K562 (cell line): Measurements from ENCODE around the gene TECTA. TPM values are rescaled to one million over a fixed set of nuclear protein-coding genes. Genes with fewer than 3 reads are reported as not detected.

Experiments used
- ATAC-seq: fragments of 200-7000 bp; cut with Tn5 transposase; 3 replicates; pipeline ENCODE4 v1.9.1; 2020; ENCODE audit warnings: moderate library complexity
- BruUV-seq: library from RNA; stranded (reverse); fragments of 400-500 nt; replicated peaks from 2 replicates; lab custom pipeline; 2021; lab: Mats Ljungman, UMichigan
- CTCF ChIA-PET: fragments of 300-600 bp; formaldehyde crosslinking; extraction: SDS; loops from one replicate; lab custom pipeline; 2021; ENCODE audit warnings: low intra/inter-chr PET ratio; lab: Yijun Ruan, JAX
- POLR2A ChIA-PET: fragments of 300-600, 350-650 bp; sonication (Branson Sonifier 250); formaldehyde crosslinking; extraction: SDS; loops from one replicate; lab custom pipeline; 2021; ENCODE audit warnings: antibody characterized with exemption, inconsistent platforms; lab: Yijun Ruan, JAX
- DNase-seq, 4 experiments: peaks; one replicate each; pipeline versions ENCODE4 v3.0.0 to v3.0.0-alpha.2; 2011 to 2018; ENCODE audit warnings: low spot score in 3 of 4, mixed read lengths in 3 of 4; ENCODE audit errors: extremely low read depth in 1 of 4
- FAIRE-seq: peaks from 2 replicates; lab custom pipeline; 2011; peaks lifted over from hg19 to GRCh38; lab: Jason Lieb, UNC
- H2AFZ ChIP-seq: 2 replicates; pipeline ENCODE4 v1.6.0; 2011; ENCODE audit warnings: low read depth, low read length, control low read depth, inconsistent platforms
- H3K27ac ChIP-seq: fragments of 200-600 bp; 3 replicates; pipeline ENCODE4 v1.8.0; 2011; ENCODE audit warnings: low read depth, mild to moderate bottlenecking, control low read depth, inconsistent platforms, low read length, moderate library complexity, mixed read lengths; ENCODE audit errors: extremely low read depth
- H3K27me3 ChIP-seq, 2 experiments: fragments of 300-600 bp in 1 of 2; 2 replicates in 1 of 2; 3 replicates in 1 of 2; pipeline versions ENCODE4 v1.6.0 to v1.8.0; 2011; ENCODE audit warnings: inconsistent platforms in 2 of 2, low read length in 2 of 2, mild to moderate bottlenecking in 1 of 2, mixed read lengths in 1 of 2, moderate library complexity in 1 of 2; ENCODE audit not compliant: control insufficient read depth in 2 of 2, insufficient read depth in 2 of 2
- H3K36me3 ChIP-seq: fragments of 300-600 bp; 3 replicates; pipeline ENCODE4 v1.8.0; 2011; ENCODE audit warnings: mild to moderate bottlenecking, low read length, inconsistent platforms; ENCODE audit not compliant: control insufficient read depth, insufficient read depth
- H3K4me1 ChIP-seq, 2 experiments: fragments of 200-600 bp in 1 of 2; replicated peaks in 1 of 2; 2 replicates in 1 of 2; 3 replicates in 1 of 2; pipeline versions ENCODE4 v1.5.1 to v1.8.0; 2011; ENCODE audit warnings: inconsistent platforms in 2 of 2, low read length in 2 of 2, mild to moderate bottlenecking in 1 of 2, mixed read lengths in 1 of 2, moderate library complexity in 1 of 2; ENCODE audit not compliant: control insufficient read depth in 2 of 2, insufficient read depth in 2 of 2
- H3K4me2 ChIP-seq: 2 replicates; pipeline ENCODE4 v1.6.1; 2011; ENCODE audit warnings: low read length, control low read depth, inconsistent platforms, mixed read lengths; ENCODE audit not compliant: insufficient read depth
- H3K4me3 ChIP-seq: fragments of 200-600 bp; sonication (generic), shearing (Covaris generic); 2 replicates; pipeline ENCODE4 v1.5.1; 2016; ENCODE audit warnings: control low read depth, inconsistent platforms
- H3K79me2 ChIP-seq: fragments of 200-600 bp; 3 replicates; pipeline ENCODE4 v1.8.0; 2011; ENCODE audit warnings: low read length, inconsistent platforms; ENCODE audit not compliant: control insufficient read depth, insufficient read depth
- H3K9ac ChIP-seq, 2 experiments: 2 replicates each; pipeline versions ENCODE4 v1.6.0 to v1.6.1; 2011; ENCODE audit warnings: low read depth in 2 of 2, low read length in 2 of 2, control low read depth in 1 of 2, inconsistent platforms in 1 of 2, mild to moderate bottlenecking in 1 of 2, mixed read lengths in 1 of 2; ENCODE audit not compliant: insufficient read depth in 1 of 2
- H3K9me1 ChIP-seq: one replicate; pipeline ENCODE4 v1.6.0; 2011; ENCODE audit warnings: inconsistent platforms, mild to moderate bottlenecking, low read length, moderate library complexity; ENCODE audit not compliant: control insufficient read depth, insufficient read depth
- H3K9me3 ChIP-seq: replicated peaks from 2 replicates; pipeline ENCODE4 v1.5.1; 2011; ENCODE audit warnings: low read depth, low read length, inconsistent platforms; ENCODE audit not compliant: control insufficient read depth, insufficient read depth
- H4K20me1 ChIP-seq: replicated peaks from 2 replicates; pipeline ENCODE4 v1.6.1; 2011; ENCODE audit warnings: low read length, inconsistent platforms, mixed read lengths; ENCODE audit not compliant: control insufficient read depth, insufficient read depth
- EHMT2 ChIP-seq: fragments of 450-650 bp; IDR thresholded peaks from 2 replicates; pipeline ENCODE4 v1.6.1; 2018; ENCODE audit warnings: antibody characterized with exemption
- MEIS2 ChIP-seq: fragments of 450-650 bp; IDR thresholded peaks from 2 replicates; pipeline ENCODE4 v1.6.1; 2014; ENCODE audit warnings: mild to moderate bottlenecking; ENCODE audit not compliant: partially characterized antibody
- STAT5A ChIP-seq: IDR thresholded peaks from 2 replicates; pipeline ENCODE4 v1.6.1; 2012; ENCODE audit warnings: low read length, inconsistent platforms, borderline replicate concordance
- WGBS: fragments of 100-300 bp; shearing (Covaris generic); methylation state at CpG from one replicate; pipeline ENCODE4 v1.1.6; 2016; ENCODE audit warnings: low coverage, mixed read lengths; ENCODE audit not compliant: insufficient coverage; ENCODE audit errors: missing lambda C conversion rate; 5-methylcytosine and 5-hydroxymethylcytosine counted together
- in situ Hi-C: fragments of 300-500 bp; cut with MboI; formaldehyde crosslinking; loops from 4 replicates; pipeline ENCODE4 v1.15.0; 2018; ENCODE audit warnings: inconsistent platforms, mixed read lengths
- intact Hi-C: fragments of 100-400 bp; cut with micrococcal nuclease; formaldehyde crosslinking; loops from 2 replicates; pipeline ENCODE4 v1.14.2; 2022
- polyA plus RNA-seq, 8 experiments: library from polyadenylated mRNA; depleted of rRNA in 4 of 8; stranded (reverse) in 5 of 8; unstranded in 3 of 8; fragments of >200 nt; fragmentation: Nextera tagmentation in 2 of 8; fragmentation: Illumina TruSeq in 1 of 8; extraction: Ambion mirVana in 2 of 8; extraction: Trizol in 1 of 8; gene quantifications; 2 replicates each; pipeline versions ENCODE4 v1.2.1 to v1.2.3, GENCODE V29; 2011 to 2014; ENCODE audit warnings: inconsistent platforms in 1 of 8, missing spikeins in 1 of 8
- total RNA-seq, 7 experiments: library from RNA; depleted of rRNA in 6 of 7; stranded (reverse); fragments of >200 nt in 6 of 7; fragmentation: Illumina TruSeq in 2 of 7; extraction: Trizol in 2 of 7; gene quantifications; 2 replicates each; pipeline versions ENCODE4 v1.2.1 to v1.2.3, GENCODE V29; 2011 to 2021; ENCODE audit warnings: low replicate concordance in 1 of 7
- TF ChIP-seq, protein P1 (sequence below), 3 experiments: IDR thresholded peaks in 2 of 3; conservative IDR thresholded peaks in 1 of 3; 2 replicates each; pipeline ENCODE4 v1.5.1; 2011 to 2012; ENCODE audit warnings: low read length in 3 of 3, mild to moderate bottlenecking in 3 of 3, control low read depth in 2 of 3, improper control_type of control experiment in 1 of 3, inconsistent platforms in 1 of 3, low read depth in 1 of 3, mixed read lengths in 1 of 3, moderate library complexity in 1 of 3; ENCODE audit not compliant: insufficient read depth in 2 of 3
- TF ChIP-seq, protein P2 (sequence below), 2 experiments: IDR thresholded peaks in 1 of 2; conservative IDR thresholded peaks in 1 of 2; 2 replicates each; pipeline ENCODE4 v1.6.1; 2016; ENCODE audit warnings: low read depth in 2 of 2, mild to moderate bottlenecking in 1 of 2, missing compliant biosample characterization in 1 of 2, missing genetic modification characterization in 1 of 2, moderate library complexity in 1 of 2
- TF ChIP-seq, protein P3 (sequence below): fragments of 150-350 bp; conservative IDR thresholded peaks from 2 replicates; pipeline ENCODE4 v1.6.1; 2014; ENCODE audit warnings: low read length

TECTA gene
- total and polyA plus RNA-seq, 9 of the 15 experiments (the other 6 are each of a cell fraction or from before 2014, with no cell fraction given): under 0.01 to 0.04 (median 0.03) TPM; not detected in 5

DNA sequence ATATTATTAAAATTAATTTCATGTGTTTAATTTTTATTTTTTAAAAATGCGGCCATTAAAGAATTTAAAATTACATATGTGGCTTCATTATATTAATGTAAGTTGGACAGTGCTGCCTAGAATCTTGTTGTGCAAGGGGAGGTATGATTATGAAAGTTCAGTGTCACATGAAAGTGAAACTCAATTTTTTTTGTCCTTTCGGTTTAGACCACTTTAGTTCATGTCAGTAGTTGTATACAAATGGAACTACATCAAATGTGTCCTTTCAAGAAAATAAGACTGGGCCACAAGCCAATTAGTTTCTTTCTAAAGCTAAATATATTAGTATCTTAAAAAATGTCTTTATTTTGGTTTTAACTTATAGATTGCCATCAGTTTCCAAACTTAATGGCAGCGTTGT, 41.4 kb upstream of the TECTA start (continued):
- no peak for TF ChIP-seq EHMT2

- no peak overlapping the region for H3K27ac ChIP-seq
- H3K9me1 ChIP-seq: no peaks in the 10 kb centered on the region
- no peak overlapping the region for H3K4me2 ChIP-seq
- no peak overlapping the region for H3K9ac ChIP-seq
- no peaks in the 10 kb centered on the region for H3K79me2 ChIP-seq
- H3K9me3 ChIP-seq: no peaks in the 10 kb centered on the region
- ATAC-seq (0 out of 3 replicates have a peak, but pooled peaks have one; percentile 49), FAIRE-seq (no peak), DNase-seq (peak; percentile 6 to 17 (median 12))
- WGBS: 20% methylated on average over 2 of the region's 2 CpGs
- no peak overlapping the region for H2AFZ ChIP-seq
- no peaks in the 10 kb centered on the region for H3K27me3 ChIP-seq
- CTCF ChIA-PET: no interaction called here
- in situ Hi-C loops (no loop called here), intact Hi-C loops (no loop called here)
- H3K4me1 ChIP-seq: no peaks in the 10 kb centered on the region
- no peak overlapping the region for H3K4me3 ChIP-seq
- no TSS peak for BruUV-seq
- H3K36me3 ChIP-seq: no peaks in the 10 kb centered on the region
- H4K20me1 ChIP-seq: no peaks in the 10 kb centered on the region
- POLR2A ChIA-PET: no interaction called here
- TF ChIP-seq, protein P1, sequence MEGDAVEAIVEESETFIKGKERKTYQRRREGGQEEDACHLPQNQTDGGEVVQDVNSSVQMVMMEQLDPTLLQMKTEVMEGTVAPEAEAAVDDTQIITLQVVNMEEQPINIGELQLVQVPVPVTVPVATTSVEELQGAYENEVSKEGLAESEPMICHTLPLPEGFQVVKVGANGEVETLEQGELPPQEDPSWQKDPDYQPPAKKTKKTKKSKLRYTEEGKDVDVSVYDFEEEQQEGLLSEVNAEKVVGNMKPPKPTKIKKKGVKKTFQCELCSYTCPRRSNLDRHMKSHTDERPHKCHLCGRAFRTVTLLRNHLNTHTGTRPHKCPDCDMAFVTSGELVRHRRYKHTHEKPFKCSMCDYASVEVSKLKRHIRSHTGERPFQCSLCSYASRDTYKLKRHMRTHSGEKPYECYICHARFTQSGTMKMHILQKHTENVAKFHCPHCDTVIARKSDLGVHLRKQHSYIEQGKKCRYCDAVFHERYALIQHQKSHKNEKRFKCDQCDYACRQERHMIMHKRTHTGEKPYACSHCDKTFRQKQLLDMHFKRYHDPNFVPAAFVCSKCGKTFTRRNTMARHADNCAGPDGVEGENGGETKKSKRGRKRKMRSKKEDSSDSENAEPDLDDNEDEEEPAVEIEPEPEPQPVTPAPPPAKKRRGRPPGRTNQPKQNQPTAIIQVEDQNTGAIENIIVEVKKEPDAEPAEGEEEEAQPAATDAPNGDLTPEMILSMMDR (IDR thresholded peaks at IDR 0.05 in 2 of 3, conservative IDR thresholded peaks at IDR 0.05 in 1 of 3; ENCODE audit: insufficient read depth in 2 of 3, low read depth in 1 of 3, low read length in 3 of 3): peak; percentile 12 to 24 (median 17); a peak in 2 of 6 replicates
- TF ChIP-seq STAT5A (no peak), MEIS2 (peak; percentile 7)
- TF ChIP-seq, protein P2, sequence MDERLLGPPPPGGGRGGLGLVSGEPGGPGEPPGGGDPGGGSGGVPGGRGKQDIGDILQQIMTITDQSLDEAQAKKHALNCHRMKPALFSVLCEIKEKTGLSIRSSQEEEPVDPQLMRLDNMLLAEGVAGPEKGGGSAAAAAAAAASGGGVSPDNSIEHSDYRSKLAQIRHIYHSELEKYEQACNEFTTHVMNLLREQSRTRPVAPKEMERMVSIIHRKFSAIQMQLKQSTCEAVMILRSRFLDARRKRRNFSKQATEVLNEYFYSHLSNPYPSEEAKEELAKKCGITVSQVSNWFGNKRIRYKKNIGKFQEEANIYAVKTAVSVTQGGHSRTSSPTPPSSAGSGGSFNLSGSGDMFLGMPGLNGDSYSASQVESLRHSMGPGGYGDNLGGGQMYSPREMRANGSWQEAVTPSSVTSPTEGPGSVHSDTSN (CRISPR knock-in tag; IDR thresholded peaks at IDR 0.05; ENCODE audit: low read depth): no peak
- TF ChIP-seq, protein P2 (tag; conservative IDR thresholded peaks at IDR 0.05; ENCODE audit: low read depth): peak; percentile 16; the same call in 1 of the 2 replicates
- TF ChIP-seq, protein P3, sequence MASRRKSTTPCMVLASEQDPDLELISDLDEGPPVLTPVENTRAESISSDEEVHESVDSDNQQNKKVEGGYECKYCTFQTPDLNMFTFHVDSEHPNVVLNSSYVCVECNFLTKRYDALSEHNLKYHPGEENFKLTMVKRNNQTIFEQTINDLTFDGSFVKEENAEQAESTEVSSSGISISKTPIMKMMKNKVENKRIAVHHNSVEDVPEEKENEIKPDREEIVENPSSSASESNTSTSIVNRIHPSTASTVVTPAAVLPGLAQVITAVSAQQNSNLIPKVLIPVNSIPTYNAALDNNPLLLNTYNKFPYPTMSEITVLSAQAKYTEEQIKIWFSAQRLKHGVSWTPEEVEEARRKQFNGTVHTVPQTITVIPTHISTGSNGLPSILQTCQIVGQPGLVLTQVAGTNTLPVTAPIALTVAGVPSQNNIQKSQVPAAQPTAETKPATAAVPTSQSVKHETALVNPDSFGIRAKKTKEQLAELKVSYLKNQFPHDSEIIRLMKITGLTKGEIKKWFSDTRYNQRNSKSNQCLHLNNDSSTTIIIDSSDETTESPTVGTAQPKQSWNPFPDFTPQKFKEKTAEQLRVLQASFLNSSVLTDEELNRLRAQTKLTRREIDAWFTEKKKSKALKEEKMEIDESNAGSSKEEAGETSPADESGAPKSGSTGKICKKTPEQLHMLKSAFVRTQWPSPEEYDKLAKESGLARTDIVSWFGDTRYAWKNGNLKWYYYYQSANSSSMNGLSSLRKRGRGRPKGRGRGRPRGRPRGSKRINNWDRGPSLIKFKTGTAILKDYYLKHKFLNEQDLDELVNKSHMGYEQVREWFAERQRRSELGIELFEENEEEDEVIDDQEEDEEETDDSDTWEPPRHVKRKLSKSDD: no peak
Measured at GRCh38 chr11:121063728-121064127, 37.3 kb upstream of the TECTA start.
